Osteoblast (primary cell): ENCODE results near the gene RIPOR3. TPM values are rescaled to one million over a fixed set of nuclear protein-coding genes. Genes with fewer than 3 reads are reported as not detected.

ENCODE experiments used
- DNase-seq: peaks from one replicate; pipeline ENCODE4 v3.0.0; 2011; ENCODE audit warnings: low spot score, mixed read lengths; ENCODE audit not compliant: insufficient read length; ENCODE audit errors: missing footprints
- H2AFZ ChIP-seq: 2 replicates; pipeline ENCODE4 v1.6.0; 2011; ENCODE audit warnings: mild to moderate bottlenecking, low read length
- H3K27ac ChIP-seq: 2 replicates; pipeline ENCODE4 v1.5.1; 2011; ENCODE audit warnings: mild to moderate bottlenecking, low read depth, low read length, moderate library complexity
- H3K27me3 ChIP-seq: 2 replicates; pipeline ENCODE4 v1.6.0; 2012; ENCODE audit warnings: mild to moderate bottlenecking, control low read depth, inconsistent platforms, low read length, moderate library complexity; ENCODE audit not compliant: insufficient read depth
- H3K36me3 ChIP-seq: 2 replicates; pipeline ENCODE4 v1.5.1; 2011; ENCODE audit warnings: mild to moderate bottlenecking, low read length, control low read depth, moderate library complexity; ENCODE audit not compliant: insufficient read depth
- H3K4me1 ChIP-seq: 2 replicates; pipeline ENCODE4 v1.5.1; 2011; ENCODE audit warnings: mild to moderate bottlenecking, low read length, control low read depth, moderate library complexity; ENCODE audit not compliant: insufficient read depth
- H3K4me2 ChIP-seq: 2 replicates; pipeline ENCODE4 v1.6.0; 2011; ENCODE audit warnings: mild to moderate bottlenecking, low read length; ENCODE audit not compliant: insufficient read depth
- H3K4me3 ChIP-seq: fragments of 200-600 bp; sonication (generic); 3 replicates; pipeline ENCODE4 v1.5.1; 2012; ENCODE audit warnings: mild to moderate bottlenecking, low read length, inconsistent platforms; ENCODE audit not compliant: insufficient read depth
- H3K79me2 ChIP-seq: 2 replicates; pipeline ENCODE4 v1.6.0; 2012; ENCODE audit warnings: mild to moderate bottlenecking, low read length, control low read depth, inconsistent platforms; ENCODE audit not compliant: insufficient read depth
- H3K9me3 ChIP-seq: 2 replicates; pipeline ENCODE4 v1.5.1; 2011; ENCODE audit warnings: low read depth, low read length, control low read depth
- H4K20me1 ChIP-seq: 2 replicates; pipeline ENCODE4 v1.6.0; 2012; ENCODE audit warnings: mild to moderate bottlenecking, low read length, control low read depth; ENCODE audit not compliant: insufficient read depth
- total RNA-seq: library from RNA; depleted of rRNA; stranded (reverse); fragments of >200 nt; gene quantifications from 2 replicates; pipeline ENCODE4 v1.2.3, GENCODE V29; 2012
- TF ChIP-seq, protein P1 (sequence below): IDR thresholded peaks from 2 replicates; pipeline ENCODE4 v1.5.1; 2011; ENCODE audit warnings: mild to moderate bottlenecking, low read depth, low read length, moderate library complexity; ENCODE audit errors: extremely low read depth

The RIPOR3 gene
- total RNA-seq, 1 donor: 1.1 TPM

DNA sequence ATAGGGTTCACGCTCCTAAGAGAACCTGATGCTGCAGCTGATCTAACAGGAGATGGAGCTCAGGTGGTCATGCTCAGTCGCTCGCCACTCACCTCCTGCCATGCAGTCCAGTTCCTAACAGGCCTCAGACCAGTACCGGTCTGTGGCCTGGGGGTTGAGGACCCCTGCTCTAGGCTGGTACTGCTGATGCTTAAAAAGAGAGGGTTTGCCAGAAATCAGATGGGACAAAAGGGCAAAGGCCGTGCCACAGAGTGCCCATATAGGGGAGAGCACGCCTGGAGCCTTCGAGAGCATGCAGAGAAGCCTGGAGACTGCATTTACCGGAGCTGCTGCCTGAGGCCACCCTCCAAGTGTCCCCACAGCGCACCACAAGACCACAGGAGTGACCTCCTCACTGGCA is 105.7 kb downstream of the RIPOR3 start:
- no peaks in the 10 kb centered on the region for H3K9me3 ChIP-seq
- peaks cover 16% of the 10 kb centered on the region for H4K20me1 ChIP-seq
- DNase-seq: peak; percentile 29
- peaks cover 9% of the 10 kb centered on the region for H3K4me1 ChIP-seq
- H2AFZ ChIP-seq: no peak overlapping the region
- no peaks in the 10 kb centered on the region for H3K27me3 ChIP-seq
- H3K27ac ChIP-seq: no peak overlapping the region
- no peak overlapping the region for H3K4me3 ChIP-seq
- no peak overlapping the region for H3K4me2 ChIP-seq
- peaks cover 14% of the 10 kb centered on the region for H3K79me2 ChIP-seq
- TF ChIP-seq, protein P1, sequence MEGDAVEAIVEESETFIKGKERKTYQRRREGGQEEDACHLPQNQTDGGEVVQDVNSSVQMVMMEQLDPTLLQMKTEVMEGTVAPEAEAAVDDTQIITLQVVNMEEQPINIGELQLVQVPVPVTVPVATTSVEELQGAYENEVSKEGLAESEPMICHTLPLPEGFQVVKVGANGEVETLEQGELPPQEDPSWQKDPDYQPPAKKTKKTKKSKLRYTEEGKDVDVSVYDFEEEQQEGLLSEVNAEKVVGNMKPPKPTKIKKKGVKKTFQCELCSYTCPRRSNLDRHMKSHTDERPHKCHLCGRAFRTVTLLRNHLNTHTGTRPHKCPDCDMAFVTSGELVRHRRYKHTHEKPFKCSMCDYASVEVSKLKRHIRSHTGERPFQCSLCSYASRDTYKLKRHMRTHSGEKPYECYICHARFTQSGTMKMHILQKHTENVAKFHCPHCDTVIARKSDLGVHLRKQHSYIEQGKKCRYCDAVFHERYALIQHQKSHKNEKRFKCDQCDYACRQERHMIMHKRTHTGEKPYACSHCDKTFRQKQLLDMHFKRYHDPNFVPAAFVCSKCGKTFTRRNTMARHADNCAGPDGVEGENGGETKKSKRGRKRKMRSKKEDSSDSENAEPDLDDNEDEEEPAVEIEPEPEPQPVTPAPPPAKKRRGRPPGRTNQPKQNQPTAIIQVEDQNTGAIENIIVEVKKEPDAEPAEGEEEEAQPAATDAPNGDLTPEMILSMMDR: no peak
- peaks cover 65% of the 10 kb centered on the region for H3K36me3 ChIP-seq

DNA sequence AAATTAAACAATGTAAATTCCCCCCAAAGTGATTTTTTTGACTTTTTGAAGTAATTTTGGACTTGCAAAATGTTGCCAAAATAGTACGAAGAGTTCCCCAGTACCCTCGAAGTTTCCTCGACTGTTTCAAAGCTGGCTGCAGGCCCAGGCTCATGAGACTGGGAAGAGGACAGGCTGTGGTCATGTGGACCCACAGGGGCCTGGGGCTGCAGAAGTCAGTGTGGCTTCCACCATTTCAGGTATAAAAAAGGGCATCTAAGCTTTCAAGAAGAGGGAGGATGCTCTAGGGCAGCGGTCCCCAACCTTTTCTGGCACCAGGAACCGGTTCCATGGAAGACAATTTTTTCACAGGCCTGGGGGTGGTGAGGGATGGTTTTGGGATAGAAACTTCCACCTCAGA is 106.1 kb downstream of the RIPOR3 start:
- DNase-seq: no peak
- no peak overlapping the region for H2AFZ ChIP-seq
- peaks cover 68% of the 10 kb centered on the region for H3K36me3 ChIP-seq
- H3K4me2 ChIP-seq: no peak overlapping the region
- H3K79me2 ChIP-seq: peaks cover 18% of the 10 kb centered on the region
- no peak overlapping the region for H3K4me3 ChIP-seq
- no peaks in the 10 kb centered on the region for H3K27me3 ChIP-seq
- H3K4me1 ChIP-seq: peaks cover 10% of the 10 kb centered on the region
- TF ChIP-seq, protein P1: no peak
- no peak overlapping the region for H3K27ac ChIP-seq
- H4K20me1 ChIP-seq: peaks cover 21% of the 10 kb centered on the region
- no peaks in the 10 kb centered on the region for H3K9me3 ChIP-seq

GRCh38 chr20:50584687-50585086 is 106.7 kb downstream of the RIPOR3 start:
- H3K4me1 ChIP-seq: peaks cover 10% of the 10 kb centered on the region
- no peak overlapping the region for H3K27ac ChIP-seq
- H3K4me2 ChIP-seq: no peak overlapping the region
- H4K20me1 ChIP-seq: peaks cover 24% of the 10 kb centered on the region
- peaks cover 20% of the 10 kb centered on the region for H3K79me2 ChIP-seq
- H2AFZ ChIP-seq: no peak overlapping the region
- peaks cover 68% of the 10 kb centered on the region for H3K36me3 ChIP-seq
- H3K4me3 ChIP-seq: no peak overlapping the region
- peak; percentile 18 for DNase-seq
- H3K27me3 ChIP-seq: no peaks in the 10 kb centered on the region
- TF ChIP-seq, protein P1: no peak
- no peaks in the 10 kb centered on the region for H3K9me3 ChIP-seq

GRCh38 chr20:50583442-50584150 is 107.7 kb downstream of the RIPOR3 start:
- peaks cover 25% of the 10 kb centered on the region for H3K79me2 ChIP-seq
- no peak overlapping the region for H3K4me3 ChIP-seq
- peaks cover 76% of the 10 kb centered on the region for H3K36me3 ChIP-seq

More at GRCh38 chr20:50583442-50584150, 107.7 kb downstream of the RIPOR3 start:
- peak; percentile 56 for DNase-seq
- peaks cover 29% of the 10 kb centered on the region for H4K20me1 ChIP-seq
- no peak overlapping the region for H3K27ac ChIP-seq
- H3K4me2 ChIP-seq: no peak overlapping the region
- H3K27me3 ChIP-seq: no peaks in the 10 kb centered on the region
- H3K4me1 ChIP-seq: peaks cover 10% of the 10 kb centered on the region
- H2AFZ ChIP-seq: no peak overlapping the region
- TF ChIP-seq, protein P1: no peak
- H3K9me3 ChIP-seq: no peaks in the 10 kb centered on the region
